H9 (cell line): ENCODE data around the gene FMN1. TPM values are rescaled to one million over a fixed set of nuclear protein-coding genes. Genes with fewer than 3 reads are reported as not detected.

Experiments
- DNase-seq: peaks from one replicate; pipeline ENCODE4 v3.0.0-alpha.2; 2017
- H2AFZ ChIP-seq: one replicate; pipeline ENCODE4 v1.6.1; 2013; ENCODE audit warnings: mild to moderate bottlenecking, low read length, control low read depth, moderate library complexity
- H2AK5ac ChIP-seq: 2 replicates; pipeline ENCODE4 v1.6.1; 2013; ENCODE audit warnings: low read length, control low read depth, mixed read lengths; ENCODE audit not compliant: insufficient read length
- H2BK120ac ChIP-seq: one replicate; pipeline ENCODE4 v1.6.1; 2013; ENCODE audit warnings: low read depth, mild to moderate bottlenecking, low read length, control low read depth, inconsistent platforms; ENCODE audit not compliant: poor library complexity, severe bottlenecking
- H2BK12ac ChIP-seq: 2 replicates; pipeline ENCODE4 v1.6.1; 2013; ENCODE audit warnings: low read length, control low read depth, mixed read lengths, low read depth; ENCODE audit not compliant: insufficient read length
- H2BK15ac ChIP-seq: 2 replicates; pipeline ENCODE4 v1.6.1; 2013; ENCODE audit warnings: low read depth, low read length, control low read depth
- H2BK20ac ChIP-seq: one replicate; pipeline ENCODE4 v1.6.1; 2013; ENCODE audit warnings: low read depth, mild to moderate bottlenecking, low read length, control low read depth, inconsistent platforms; ENCODE audit not compliant: poor library complexity, severe bottlenecking
- H2BK5ac ChIP-seq: 2 replicates; pipeline ENCODE4 v1.6.1; 2013; ENCODE audit warnings: low read length, control low read depth, mixed read lengths; ENCODE audit not compliant: insufficient read length
- H3K14ac ChIP-seq: 2 replicates; pipeline ENCODE4 v1.6.1; 2013; ENCODE audit warnings: low read length, control low read depth; ENCODE audit not compliant: insufficient read depth
- H3K18ac ChIP-seq: 2 replicates; pipeline ENCODE4 v1.6.1; 2013; ENCODE audit warnings: low read depth, mild to moderate bottlenecking, mixed read lengths, low read length, control low read depth; ENCODE audit not compliant: insufficient read length
- H3K23ac ChIP-seq: 2 replicates; pipeline ENCODE4 v1.6.1; 2013; ENCODE audit warnings: low read length, control low read depth, mixed read lengths, low read depth; ENCODE audit not compliant: insufficient read length
- H3K23me2 ChIP-seq: 2 replicates; pipeline ENCODE4 v1.6.1; 2013; ENCODE audit warnings: low read depth, mild to moderate bottlenecking, mixed read lengths, low read length, control low read depth; ENCODE audit not compliant: insufficient read length, poor library complexity, severe bottlenecking
- H3K27ac ChIP-seq: 2 replicates; pipeline ENCODE4 v1.5.1; 2013; ENCODE audit warnings: low read length, control low read depth, mixed read lengths, low read depth; ENCODE audit not compliant: insufficient read length
- H3K27me3 ChIP-seq: 2 replicates; pipeline ENCODE4 v1.6.1; 2013; ENCODE audit warnings: low read length, control low read depth, inconsistent platforms; ENCODE audit not compliant: insufficient read depth
- H3K4ac ChIP-seq: 2 replicates; pipeline ENCODE4 v1.6.1; 2013; ENCODE audit warnings: low read depth, mild to moderate bottlenecking, control low read depth, inconsistent platforms, low read length, moderate library complexity
- H3K4me1 ChIP-seq: 2 replicates; pipeline ENCODE4 v1.6.1; 2013; ENCODE audit warnings: low read length, control low read depth, inconsistent platforms; ENCODE audit not compliant: insufficient read depth
- H3K4me2 ChIP-seq: 2 replicates; pipeline ENCODE4 v1.6.1; 2013; ENCODE audit warnings: low read length, control low read depth, mixed read lengths; ENCODE audit not compliant: insufficient read length, insufficient read depth
- H3K56ac ChIP-seq: 2 replicates; pipeline ENCODE4 v1.6.1; 2013; ENCODE audit warnings: low read depth, mild to moderate bottlenecking, mixed read lengths, low read length, control low read depth; ENCODE audit not compliant: insufficient read length
- H3K79me1 ChIP-seq: 2 replicates; pipeline ENCODE4 v1.6.1; 2013; ENCODE audit warnings: low read depth, mild to moderate bottlenecking, moderate library complexity, low read length, control low read depth, inconsistent platforms; ENCODE audit not compliant: insufficient read depth, poor library complexity, severe bottlenecking
- H3K79me2 ChIP-seq: 2 replicates; pipeline ENCODE4 v1.6.1; 2013; ENCODE audit warnings: low read length, control low read depth, inconsistent platforms; ENCODE audit not compliant: insufficient read depth
- H3K9ac ChIP-seq: 2 replicates; pipeline ENCODE4 v1.6.1; 2013; ENCODE audit warnings: low read length, control low read depth, mixed read lengths; ENCODE audit not compliant: insufficient read length; ENCODE audit errors: extremely low read depth
- H3K9me3 ChIP-seq: one replicate; pipeline ENCODE4 v1.6.1; 2013; ENCODE audit warnings: low read depth, low read length, inconsistent platforms; ENCODE audit not compliant: control insufficient read depth
- H3T11ph ChIP-seq: one replicate; pipeline ENCODE4 v1.6.1; 2013; ENCODE audit warnings: mild to moderate bottlenecking, low read length, control low read depth, inconsistent platforms
- H4K20me1 ChIP-seq: one replicate; pipeline ENCODE4 v1.6.1; 2013; ENCODE audit not compliant: control insufficient read depth, insufficient read length, insufficient read depth
- H4K5ac ChIP-seq: 2 replicates; pipeline ENCODE4 v1.6.1; 2013; ENCODE audit warnings: low read depth, mild to moderate bottlenecking, mixed read lengths, low read length, control low read depth; ENCODE audit not compliant: insufficient read length
- H4K8ac ChIP-seq: replicated peaks from 2 replicates; pipeline ENCODE4 v1.6.1; 2013; ENCODE audit warnings: low read length, control low read depth, mixed read lengths, low read depth; ENCODE audit not compliant: insufficient read length
- H4K91ac ChIP-seq: 2 replicates; pipeline ENCODE4 v1.6.1; 2013; ENCODE audit warnings: low read depth, mild to moderate bottlenecking, moderate library complexity, mixed read lengths, low read length, control low read depth; ENCODE audit not compliant: insufficient read length
- H3K27ac Mint-ChIP-seq, 3 experiments: 2 replicates in 2 of 3; 3 replicates in 1 of 3; pipeline ENCODE4 v1.8.0; 2020 to 2021; ENCODE audit warnings: mixed read lengths in 3 of 3, mild to moderate bottlenecking in 1 of 3, moderate library complexity in 1 of 3
- H3K27me3 Mint-ChIP-seq: 2 replicates; pipeline ENCODE4 v1.8.0; 2021; ENCODE audit warnings: low read depth, mild to moderate bottlenecking, moderate library complexity, mixed read lengths
- H3K36me3 Mint-ChIP-seq, 3 experiments: 2 replicates in 2 of 3; 3 replicates in 1 of 3; pipeline ENCODE4 v1.8.0; 2020 to 2021; ENCODE audit warnings: low read depth in 3 of 3, mixed read lengths in 3 of 3; ENCODE audit not compliant: insufficient read depth in 1 of 3
- H3K4me1 Mint-ChIP-seq, 2 experiments: 2 replicates each; pipeline ENCODE4 v1.8.0; 2020; ENCODE audit warnings: mixed read lengths in 2 of 2
- H3K4me3 Mint-ChIP-seq, 2 experiments: 2 replicates in 1 of 2; 3 replicates in 1 of 2; pipeline ENCODE4 v1.8.0; 2020 to 2021; ENCODE audit warnings: mild to moderate bottlenecking in 2 of 2, mixed read lengths in 2 of 2, moderate library complexity in 1 of 2
- H3K9me3 Mint-ChIP-seq, 2 experiments: 2 replicates in 1 of 2; 3 replicates in 1 of 2; pipeline ENCODE4 v1.8.0; 2020; ENCODE audit warnings: mild to moderate bottlenecking in 2 of 2, mixed read lengths in 2 of 2, moderate library complexity in 1 of 2
- WGBS: extraction: QIAGEN DNeasy Blood & Tissue Kit; methylation state at CpG from one replicate; pipeline ENCODE4 v1.1.7; 2013; ENCODE audit warnings: missing lambda C conversion rate, low lambda C conversion rate, mixed read lengths; ENCODE audit not compliant: insufficient read length; ENCODE audit errors: extremely low coverage; 5-methylcytosine and 5-hydroxymethylcytosine counted together
- total RNA-seq: library from RNA; stranded (reverse); gene quantifications from 2 replicates; pipeline ENCODE4 v1.2.1, GENCODE V29; 2021
- TF ChIP-seq, protein P1 (sequence below): fragments of 200-600 bp; sonication (generic); conservative IDR thresholded peaks from 3 replicates; pipeline ENCODE4 v1.8.0; 2021; ENCODE audit warnings: antibody characterized with exemption, mild to moderate bottlenecking

FMN1 gene
- total RNA-seq, 1 experiment from 2014 or later, result 1.9 TPM

DNA sequence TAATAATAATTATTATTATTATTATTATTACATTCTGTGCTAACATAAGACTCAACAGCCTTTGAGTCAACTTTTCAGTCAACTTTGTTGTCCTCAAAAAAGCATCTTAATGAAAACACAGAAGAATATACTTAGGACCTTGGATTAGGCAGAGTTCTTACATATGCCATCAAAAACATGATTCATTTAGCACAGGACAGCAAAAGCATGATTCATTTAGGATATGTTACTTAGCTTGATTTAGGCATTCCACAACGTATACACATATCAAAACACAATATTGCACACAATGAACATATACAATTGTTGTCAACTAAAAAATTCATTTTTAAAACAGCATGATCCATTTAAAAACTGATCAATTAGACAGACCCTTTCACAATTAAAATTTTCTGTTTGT, 213.0 kb downstream of the FMN1 start:
- Mint-ChIP-seq H3K27me3 (no peaks in the 10 kb centered on the region), H3K9me3 (no peaks in the 10 kb centered on the region), H3K4me3 (no peak overlapping the region), H3K4me1 (peaks cover 4 to 11% of the 10 kb centered on the region in 2 experiments), H3K27ac (no peak overlapping the region), H3K36me3 (no peaks in the 10 kb centered on the region)
- Histone ChIP-seq H3K4me2 (no peak overlapping the region), H3K9ac (no peak overlapping the region), H3K79me2 (no peaks in the 10 kb centered on the region), H2BK120ac (no peak overlapping the region), H3K18ac (no peak overlapping the region), H3K56ac (no peak overlapping the region), H2AFZ (no peak overlapping the region), H3K23ac (no peak overlapping the region), H2AK5ac (no peak overlapping the region), H3K23me2 (no peaks in the 10 kb centered on the region), H3K79me1 (no peaks in the 10 kb centered on the region), H2BK20ac (no peak overlapping the region), H3K4me1 (no peaks in the 10 kb centered on the region), H4K20me1 (no peaks in the 10 kb centered on the region), H3K9me3 (no peaks in the 10 kb centered on the region), H2BK5ac (no peak overlapping the region), H3K27me3 (no peaks in the 10 kb centered on the region), H3K14ac (no peak overlapping the region), H4K8ac (no peak overlapping the region), H4K91ac (no peak overlapping the region), H3K4ac (no peak overlapping the region), H4K5ac (no peak overlapping the region), H3T11ph (no peak overlapping the region), H2BK15ac (no peak overlapping the region), H3K27ac (no peak overlapping the region), H2BK12ac (no peak overlapping the region)
- WGBS, result no CpG with 5 or more reads among the region's 1 CpG
- TF ChIP-seq, protein P1, sequence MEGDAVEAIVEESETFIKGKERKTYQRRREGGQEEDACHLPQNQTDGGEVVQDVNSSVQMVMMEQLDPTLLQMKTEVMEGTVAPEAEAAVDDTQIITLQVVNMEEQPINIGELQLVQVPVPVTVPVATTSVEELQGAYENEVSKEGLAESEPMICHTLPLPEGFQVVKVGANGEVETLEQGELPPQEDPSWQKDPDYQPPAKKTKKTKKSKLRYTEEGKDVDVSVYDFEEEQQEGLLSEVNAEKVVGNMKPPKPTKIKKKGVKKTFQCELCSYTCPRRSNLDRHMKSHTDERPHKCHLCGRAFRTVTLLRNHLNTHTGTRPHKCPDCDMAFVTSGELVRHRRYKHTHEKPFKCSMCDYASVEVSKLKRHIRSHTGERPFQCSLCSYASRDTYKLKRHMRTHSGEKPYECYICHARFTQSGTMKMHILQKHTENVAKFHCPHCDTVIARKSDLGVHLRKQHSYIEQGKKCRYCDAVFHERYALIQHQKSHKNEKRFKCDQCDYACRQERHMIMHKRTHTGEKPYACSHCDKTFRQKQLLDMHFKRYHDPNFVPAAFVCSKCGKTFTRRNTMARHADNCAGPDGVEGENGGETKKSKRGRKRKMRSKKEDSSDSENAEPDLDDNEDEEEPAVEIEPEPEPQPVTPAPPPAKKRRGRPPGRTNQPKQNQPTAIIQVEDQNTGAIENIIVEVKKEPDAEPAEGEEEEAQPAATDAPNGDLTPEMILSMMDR, result no peak
- DNase-seq, result no peak
